OCI-LY3 (cell line): ENCODE results near the gene BRINP3.

Source experiments
- H2AFZ ChIP-seq: fragments of 200-600, 300-600 bp; shearing (Covaris generic); 2 replicates; pipeline ENCODE4 v1.6.0; 2014; ENCODE audit warnings: antibody characterized with exemption, low read depth, low read length
- H3K27ac ChIP-seq: fragments of 200-600, 300-600 bp; sonication (generic); 2 replicates; pipeline ENCODE4 v1.5.1; 2014; ENCODE audit warnings: mild to moderate bottlenecking, low read length, moderate library complexity, mixed read lengths
- H3K27me3 ChIP-seq: fragments of 200-600, 300-600 bp; sonication (generic); 2 replicates; pipeline ENCODE4 v1.6.1; 2014; ENCODE audit warnings: low read depth, low read length, mixed read lengths
- H3K36me3 ChIP-seq: fragments of 200-600, 300-600 bp; sonication (generic); replicated peaks from 2 replicates; pipeline ENCODE3; 2014; ENCODE audit warnings: low read depth, low read length, mixed read lengths
- H3K4me1 ChIP-seq: fragments of 300-600, 200-600 bp; sonication (generic); 2 replicates; pipeline ENCODE4 v1.6.1; 2014; ENCODE audit warnings: low read length, mixed read lengths
- H3K4me2 ChIP-seq: fragments of 200-600, 300-600 bp; sonication (generic); 2 replicates; pipeline ENCODE4 v1.6.1; 2014; ENCODE audit warnings: low read length, mixed read lengths
- H3K4me3 ChIP-seq: fragments of 300-600, 200-600 bp; sonication (generic); 2 replicates; pipeline ENCODE4 v1.5.1; 2014; ENCODE audit warnings: antibody characterized with exemption, mild to moderate bottlenecking, low read length, moderate library complexity
- H3K79me2 ChIP-seq: fragments of 300-600, 200-600 bp; shearing (Covaris generic); 2 replicates; pipeline ENCODE4 v1.6.1; 2014; ENCODE audit warnings: mild to moderate bottlenecking, low read length, mixed read lengths
- H3K9ac ChIP-seq: fragments of 300-600, 200-600 bp; shearing (Covaris generic); 2 replicates; pipeline ENCODE4 v1.6.0; 2014; ENCODE audit warnings: mild to moderate bottlenecking, low read length, moderate library complexity
- H3K9me3 ChIP-seq: fragments of 200-600, 300-600 bp; shearing (Covaris generic); 2 replicates; pipeline ENCODE4 v1.6.1; 2014; ENCODE audit warnings: low read length, mixed read lengths; ENCODE audit not compliant: insufficient read depth
- H4K20me1 ChIP-seq: fragments of 200-600, 300-600 bp; sonication (generic); 2 replicates; pipeline ENCODE4 v1.6.1; 2016; ENCODE audit warnings: low read length, mixed read lengths; ENCODE audit not compliant: insufficient read depth
- EZH2phosphoT487 ChIP-seq: fragments of 200-600 bp; shearing (Covaris generic); IDR thresholded peaks from 2 replicates; pipeline ENCODE4 v1.6.1; 2018; ENCODE audit warnings: antibody characterized with exemption, mixed run types, low read depth
- TF ChIP-seq, protein P1 (sequence below): fragments of 200-600, 300-600 bp; sonication (generic); IDR thresholded peaks from 2 replicates; pipeline ENCODE4 v1.5.1; 2014; ENCODE audit warnings: antibody characterized with exemption, low read length, low read depth

BRINP3 gene

GRCh38 chr1:190328871-190329270 is 148.8 kb downstream of the BRINP3 start:
- H3K4me3 ChIP-seq: no peak overlapping the region
- no peak overlapping the region for H3K9ac ChIP-seq
- no peaks in the 10 kb centered on the region for H4K20me1 ChIP-seq
- H3K27me3 ChIP-seq: no peaks in the 10 kb centered on the region
- no peak for TF ChIP-seq EZH2phosphoT487
- TF ChIP-seq, protein P1, sequence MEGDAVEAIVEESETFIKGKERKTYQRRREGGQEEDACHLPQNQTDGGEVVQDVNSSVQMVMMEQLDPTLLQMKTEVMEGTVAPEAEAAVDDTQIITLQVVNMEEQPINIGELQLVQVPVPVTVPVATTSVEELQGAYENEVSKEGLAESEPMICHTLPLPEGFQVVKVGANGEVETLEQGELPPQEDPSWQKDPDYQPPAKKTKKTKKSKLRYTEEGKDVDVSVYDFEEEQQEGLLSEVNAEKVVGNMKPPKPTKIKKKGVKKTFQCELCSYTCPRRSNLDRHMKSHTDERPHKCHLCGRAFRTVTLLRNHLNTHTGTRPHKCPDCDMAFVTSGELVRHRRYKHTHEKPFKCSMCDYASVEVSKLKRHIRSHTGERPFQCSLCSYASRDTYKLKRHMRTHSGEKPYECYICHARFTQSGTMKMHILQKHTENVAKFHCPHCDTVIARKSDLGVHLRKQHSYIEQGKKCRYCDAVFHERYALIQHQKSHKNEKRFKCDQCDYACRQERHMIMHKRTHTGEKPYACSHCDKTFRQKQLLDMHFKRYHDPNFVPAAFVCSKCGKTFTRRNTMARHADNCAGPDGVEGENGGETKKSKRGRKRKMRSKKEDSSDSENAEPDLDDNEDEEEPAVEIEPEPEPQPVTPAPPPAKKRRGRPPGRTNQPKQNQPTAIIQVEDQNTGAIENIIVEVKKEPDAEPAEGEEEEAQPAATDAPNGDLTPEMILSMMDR: no peak
- H3K4me1 ChIP-seq: no peaks in the 10 kb centered on the region
- H3K4me2 ChIP-seq: no peak overlapping the region
- H3K36me3 ChIP-seq: no peaks in the 10 kb centered on the region
- no peaks in the 10 kb centered on the region for H3K9me3 ChIP-seq
- H2AFZ ChIP-seq: no peak overlapping the region
- no peaks in the 10 kb centered on the region for H3K79me2 ChIP-seq
- H3K27ac ChIP-seq: no peak overlapping the region

DNA sequence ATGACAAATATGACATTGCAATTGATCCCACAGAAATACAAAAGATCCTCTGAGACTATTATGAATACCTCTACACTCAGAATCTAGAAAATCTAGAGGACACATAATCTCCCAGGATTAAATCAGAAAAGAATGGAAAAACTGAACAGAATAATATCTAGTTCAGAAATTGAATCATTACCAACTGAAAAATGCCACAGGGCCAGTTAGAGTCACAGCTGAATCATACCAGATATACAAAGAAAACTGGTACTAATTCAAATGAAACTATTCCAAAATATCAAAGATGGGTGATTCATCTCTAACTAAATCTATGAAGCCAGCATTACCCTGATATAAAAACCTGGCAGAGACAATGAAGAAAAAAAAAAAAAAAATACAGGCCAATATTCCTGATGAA is 149.3 kb downstream of the BRINP3 start:
- Histone ChIP-seq H3K36me3 (no peaks in the 10 kb centered on the region), H3K4me3 (no peak overlapping the region), H3K4me1 (no peaks in the 10 kb centered on the region), H3K4me2 (no peak overlapping the region), H3K27ac (no peak overlapping the region), H2AFZ (no peak overlapping the region), H3K9me3 (no peaks in the 10 kb centered on the region), H4K20me1 (no peaks in the 10 kb centered on the region), H3K9ac (no peak overlapping the region), H3K79me2 (no peaks in the 10 kb centered on the region), H3K27me3 (no peaks in the 10 kb centered on the region)
- TF ChIP-seq EZH2phosphoT487: no peak
- TF ChIP-seq, protein P1: no peak

DNA sequence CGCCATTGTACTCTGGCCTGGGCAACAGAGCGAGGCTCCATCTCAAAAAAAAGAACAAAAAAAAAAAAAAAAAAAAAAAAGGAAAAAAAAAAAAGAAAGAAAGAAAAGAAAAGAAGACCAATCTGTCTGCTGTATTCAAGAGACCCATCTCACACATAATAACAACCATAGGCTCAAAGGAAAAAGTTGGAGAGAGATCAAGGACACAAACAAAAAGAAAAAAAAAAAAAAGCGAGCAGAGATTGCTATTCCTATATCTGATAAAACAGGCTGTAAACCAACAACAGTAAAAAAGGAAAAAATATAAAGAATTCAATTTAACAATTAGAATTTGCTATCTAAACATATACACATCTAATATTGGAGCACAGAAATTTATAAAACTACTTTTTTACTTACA is 150.4 kb downstream of the BRINP3 start:
- Histone ChIP-seq H3K27me3 (no peaks in the 10 kb centered on the region), H3K4me1 (no peaks in the 10 kb centered on the region), H3K9me3 (no peaks in the 10 kb centered on the region), H3K27ac (no peak overlapping the region), H3K4me2 (no peak overlapping the region), H3K9ac (no peak overlapping the region), H3K4me3 (no peak overlapping the region), H3K79me2 (no peaks in the 10 kb centered on the region), H4K20me1 (no peaks in the 10 kb centered on the region), H2AFZ (no peak overlapping the region), H3K36me3 (no peaks in the 10 kb centered on the region)
- TF ChIP-seq, protein P1: no peak
- TF ChIP-seq EZH2phosphoT487: no peak

- Histone ChIP-seq H2AFZ (no peak overlapping the region), H4K20me1 (no peaks in the 10 kb centered on the region)
Measured at GRCh38 chr1:190323530-190323929, 154.1 kb downstream of the BRINP3 start.

More at GRCh38 chr1:190323530-190323929, 154.1 kb downstream of the BRINP3 start:
- no peaks in the 10 kb centered on the region for H3K4me1 ChIP-seq
- no peaks in the 10 kb centered on the region for H3K79me2 ChIP-seq
- no peaks in the 10 kb centered on the region for H3K27me3 ChIP-seq
- TF ChIP-seq EZH2phosphoT487: no peak
- TF ChIP-seq, protein P1: no peak
- H3K27ac ChIP-seq: no peak overlapping the region
- no peak overlapping the region for H3K9ac ChIP-seq
- H3K4me3 ChIP-seq: no peak overlapping the region
- H3K4me2 ChIP-seq: no peak overlapping the region
- H3K9me3 ChIP-seq: no peaks in the 10 kb centered on the region
- H3K36me3 ChIP-seq: no peaks in the 10 kb centered on the region
